Gastrocnemius medialis (tissue), 4 donors: ENCODE measurements around the gene TMEM222.

Experiments
- POLR2A ChIP-seq, 2 donors: fragments of 450-650 bp; IDR thresholded peaks; one replicate each; pipeline ENCODE4 v1.6.1; 2017; ENCODE audit warnings: antibody characterized with exemption in 2 of 2, mild to moderate bottlenecking in 2 of 2, moderate library complexity in 2 of 2
- TF ChIP-seq, protein P1 (sequence below), 5 experiments: fragments of 450-650 bp in 3 of 5; fragments of 200-600 bp in 2 of 5; sonication (generic) in 2 of 5; IDR thresholded peaks in 4 of 5; conservative IDR thresholded peaks in 1 of 5; 1 replicate in 4 of 5; 2 replicates in 1 of 5; pipeline ENCODE4 v1.5.1; 2016 to 2019; ENCODE audit warnings: antibody characterized with exemption in 5 of 5, mild to moderate bottlenecking in 3 of 5, moderate library complexity in 3 of 5

DNA sequence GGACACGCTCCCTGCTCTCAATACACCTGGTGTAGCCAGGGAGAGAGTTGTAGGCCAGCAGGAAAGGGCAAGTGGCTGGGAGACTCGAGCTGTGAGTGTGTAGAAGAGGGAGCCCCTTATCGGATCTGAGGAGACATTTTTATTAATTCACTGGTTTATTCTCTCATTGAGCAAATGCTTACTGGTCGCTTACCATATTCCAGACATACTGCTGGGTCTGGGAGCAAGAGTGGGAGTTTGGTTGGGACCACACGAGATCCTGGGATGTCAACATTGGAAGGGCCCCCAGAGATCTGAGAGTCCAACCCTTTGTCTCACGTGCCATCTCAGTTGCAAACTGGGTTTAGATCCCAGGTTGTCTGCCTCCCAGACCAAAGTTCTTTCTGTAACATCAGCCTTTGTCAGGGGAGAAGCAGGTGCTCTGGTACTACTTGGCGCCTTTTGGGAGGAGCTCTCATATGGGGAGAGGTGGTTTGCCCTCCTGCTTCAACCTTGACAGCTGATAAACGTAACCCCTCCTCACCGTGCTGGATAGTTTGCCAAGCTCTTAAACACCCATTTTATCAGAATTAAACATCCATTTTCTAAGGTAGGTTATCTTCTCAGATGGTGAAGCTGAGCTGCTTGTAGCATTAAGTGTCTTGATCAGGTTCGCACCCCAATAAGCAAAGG, 742 bp downstream of the TMEM222 start:
- TF ChIP-seq, protein P1, sequence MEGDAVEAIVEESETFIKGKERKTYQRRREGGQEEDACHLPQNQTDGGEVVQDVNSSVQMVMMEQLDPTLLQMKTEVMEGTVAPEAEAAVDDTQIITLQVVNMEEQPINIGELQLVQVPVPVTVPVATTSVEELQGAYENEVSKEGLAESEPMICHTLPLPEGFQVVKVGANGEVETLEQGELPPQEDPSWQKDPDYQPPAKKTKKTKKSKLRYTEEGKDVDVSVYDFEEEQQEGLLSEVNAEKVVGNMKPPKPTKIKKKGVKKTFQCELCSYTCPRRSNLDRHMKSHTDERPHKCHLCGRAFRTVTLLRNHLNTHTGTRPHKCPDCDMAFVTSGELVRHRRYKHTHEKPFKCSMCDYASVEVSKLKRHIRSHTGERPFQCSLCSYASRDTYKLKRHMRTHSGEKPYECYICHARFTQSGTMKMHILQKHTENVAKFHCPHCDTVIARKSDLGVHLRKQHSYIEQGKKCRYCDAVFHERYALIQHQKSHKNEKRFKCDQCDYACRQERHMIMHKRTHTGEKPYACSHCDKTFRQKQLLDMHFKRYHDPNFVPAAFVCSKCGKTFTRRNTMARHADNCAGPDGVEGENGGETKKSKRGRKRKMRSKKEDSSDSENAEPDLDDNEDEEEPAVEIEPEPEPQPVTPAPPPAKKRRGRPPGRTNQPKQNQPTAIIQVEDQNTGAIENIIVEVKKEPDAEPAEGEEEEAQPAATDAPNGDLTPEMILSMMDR (IDR thresholded peaks at IDR 0.05 in 4 of 5, conservative IDR thresholded peaks at IDR 0.05 in 1 of 5), result no peak
- no peak for TF ChIP-seq POLR2A (IDR thresholded peaks at IDR 0.05)
